Osteoblast (primary cell): ENCODE results near the gene DDX49. TPM values are rescaled to one million over a fixed set of nuclear protein-coding genes. Genes with fewer than 3 reads are reported as not detected.

ENCODE experiments used
- DNase-seq: peaks from one replicate; pipeline ENCODE4 v3.0.0; 2011; ENCODE audit warnings: low spot score, mixed read lengths; ENCODE audit not compliant: insufficient read length; ENCODE audit errors: missing footprints
- H2AFZ ChIP-seq: 2 replicates; pipeline ENCODE4 v1.6.0; 2011; ENCODE audit warnings: mild to moderate bottlenecking, low read length
- H3K27ac ChIP-seq: 2 replicates; pipeline ENCODE4 v1.5.1; 2011; ENCODE audit warnings: mild to moderate bottlenecking, low read depth, low read length, moderate library complexity
- H3K27me3 ChIP-seq: 2 replicates; pipeline ENCODE4 v1.6.0; 2012; ENCODE audit warnings: mild to moderate bottlenecking, control low read depth, inconsistent platforms, low read length, moderate library complexity; ENCODE audit not compliant: insufficient read depth
- H3K36me3 ChIP-seq: 2 replicates; pipeline ENCODE4 v1.5.1; 2011; ENCODE audit warnings: mild to moderate bottlenecking, low read length, control low read depth, moderate library complexity; ENCODE audit not compliant: insufficient read depth
- H3K4me1 ChIP-seq: 2 replicates; pipeline ENCODE4 v1.5.1; 2011; ENCODE audit warnings: mild to moderate bottlenecking, low read length, control low read depth, moderate library complexity; ENCODE audit not compliant: insufficient read depth
- H3K4me2 ChIP-seq: 2 replicates; pipeline ENCODE4 v1.6.0; 2011; ENCODE audit warnings: mild to moderate bottlenecking, low read length; ENCODE audit not compliant: insufficient read depth
- H3K4me3 ChIP-seq: fragments of 200-600 bp; sonication (generic); 3 replicates; pipeline ENCODE4 v1.5.1; 2012; ENCODE audit warnings: mild to moderate bottlenecking, low read length, inconsistent platforms; ENCODE audit not compliant: insufficient read depth
- H3K79me2 ChIP-seq: 2 replicates; pipeline ENCODE4 v1.6.0; 2012; ENCODE audit warnings: mild to moderate bottlenecking, low read length, control low read depth, inconsistent platforms; ENCODE audit not compliant: insufficient read depth
- H3K9me3 ChIP-seq: 2 replicates; pipeline ENCODE4 v1.5.1; 2011; ENCODE audit warnings: low read depth, low read length, control low read depth
- H4K20me1 ChIP-seq: 2 replicates; pipeline ENCODE4 v1.6.0; 2012; ENCODE audit warnings: mild to moderate bottlenecking, low read length, control low read depth; ENCODE audit not compliant: insufficient read depth
- total RNA-seq: library from RNA; depleted of rRNA; stranded (reverse); fragments of >200 nt; gene quantifications from 2 replicates; pipeline ENCODE4 v1.2.3, GENCODE V29; 2012
- TF ChIP-seq, protein P1 (sequence below): IDR thresholded peaks from 2 replicates; pipeline ENCODE4 v1.5.1; 2011; ENCODE audit warnings: mild to moderate bottlenecking, low read depth, low read length, moderate library complexity; ENCODE audit errors: extremely low read depth

DDX49 gene
- total RNA-seq, 1 donor, result 46.7 TPM

GRCh38 chr19:18886972-18887371 is 32.5 kb upstream of the DDX49 start:
- Histone ChIP-seq H3K9me3 (no peaks in the 10 kb centered on the region), H4K20me1 (no peaks in the 10 kb centered on the region), H3K27me3 (no peaks in the 10 kb centered on the region), H3K79me2 (no peaks in the 10 kb centered on the region), H2AFZ (no peak overlapping the region), H3K4me3 (no peak overlapping the region), H3K27ac (no peak overlapping the region), H3K4me1 (no peaks in the 10 kb centered on the region), H3K36me3 (no peaks in the 10 kb centered on the region), H3K4me2 (no peak overlapping the region)
- TF ChIP-seq, protein P1, sequence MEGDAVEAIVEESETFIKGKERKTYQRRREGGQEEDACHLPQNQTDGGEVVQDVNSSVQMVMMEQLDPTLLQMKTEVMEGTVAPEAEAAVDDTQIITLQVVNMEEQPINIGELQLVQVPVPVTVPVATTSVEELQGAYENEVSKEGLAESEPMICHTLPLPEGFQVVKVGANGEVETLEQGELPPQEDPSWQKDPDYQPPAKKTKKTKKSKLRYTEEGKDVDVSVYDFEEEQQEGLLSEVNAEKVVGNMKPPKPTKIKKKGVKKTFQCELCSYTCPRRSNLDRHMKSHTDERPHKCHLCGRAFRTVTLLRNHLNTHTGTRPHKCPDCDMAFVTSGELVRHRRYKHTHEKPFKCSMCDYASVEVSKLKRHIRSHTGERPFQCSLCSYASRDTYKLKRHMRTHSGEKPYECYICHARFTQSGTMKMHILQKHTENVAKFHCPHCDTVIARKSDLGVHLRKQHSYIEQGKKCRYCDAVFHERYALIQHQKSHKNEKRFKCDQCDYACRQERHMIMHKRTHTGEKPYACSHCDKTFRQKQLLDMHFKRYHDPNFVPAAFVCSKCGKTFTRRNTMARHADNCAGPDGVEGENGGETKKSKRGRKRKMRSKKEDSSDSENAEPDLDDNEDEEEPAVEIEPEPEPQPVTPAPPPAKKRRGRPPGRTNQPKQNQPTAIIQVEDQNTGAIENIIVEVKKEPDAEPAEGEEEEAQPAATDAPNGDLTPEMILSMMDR, result no peak
- no peak for DNase-seq

DNA sequence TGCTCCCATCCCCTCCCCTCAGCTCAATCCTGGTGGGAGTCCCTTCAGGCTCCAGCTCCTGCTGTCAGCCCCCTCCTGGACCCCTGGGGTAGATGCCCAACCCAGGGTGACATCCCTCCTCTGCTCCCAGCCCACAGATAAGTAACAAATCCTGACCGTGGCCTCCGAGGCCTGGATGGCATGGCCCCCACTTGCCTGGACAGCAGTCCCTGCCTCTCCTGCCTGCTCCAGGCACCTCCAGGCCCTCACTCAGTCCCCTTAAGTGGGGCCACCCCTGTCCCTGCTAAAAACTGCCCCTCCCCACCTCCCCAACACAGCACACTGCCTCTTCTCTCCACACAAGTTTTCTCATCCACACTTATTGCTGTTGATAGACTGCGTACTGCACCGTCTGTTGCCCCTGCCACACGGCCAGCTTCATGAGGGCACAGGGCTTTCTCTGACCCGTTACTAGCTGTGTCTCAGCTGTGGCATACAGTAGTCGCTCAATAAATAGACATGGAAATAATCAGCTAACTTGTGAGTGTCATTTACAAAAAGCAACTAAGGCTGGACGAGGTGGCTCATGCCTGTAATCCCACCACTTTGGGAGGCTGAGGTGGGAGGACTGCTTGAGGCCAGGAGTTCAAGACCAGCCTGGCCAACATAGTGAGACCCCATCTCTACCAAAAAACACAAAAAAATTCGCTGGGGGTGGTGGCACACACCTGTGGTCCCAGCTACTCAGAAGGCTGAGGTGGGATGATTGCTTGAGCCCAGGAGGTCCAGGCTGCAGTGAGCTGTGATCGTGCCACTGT is 29.4 kb upstream of the DDX49 start:
- TF ChIP-seq, protein P1, result no peak
- no peak overlapping the region for H3K4me3 ChIP-seq
- H3K36me3 ChIP-seq, result no peaks in the 10 kb centered on the region
- no peak overlapping the region for H2AFZ ChIP-seq
- peaks cover 18% of the 10 kb centered on the region for H3K27me3 ChIP-seq
- H3K79me2 ChIP-seq, result no peaks in the 10 kb centered on the region
- no peaks in the 10 kb centered on the region for H3K4me1 ChIP-seq
- no peaks in the 10 kb centered on the region for H4K20me1 ChIP-seq
- no peak overlapping the region for H3K27ac ChIP-seq
- H3K9me3 ChIP-seq, result no peaks in the 10 kb centered on the region
- DNase-seq, result no peak
- no peak overlapping the region for H3K4me2 ChIP-seq

DNA sequence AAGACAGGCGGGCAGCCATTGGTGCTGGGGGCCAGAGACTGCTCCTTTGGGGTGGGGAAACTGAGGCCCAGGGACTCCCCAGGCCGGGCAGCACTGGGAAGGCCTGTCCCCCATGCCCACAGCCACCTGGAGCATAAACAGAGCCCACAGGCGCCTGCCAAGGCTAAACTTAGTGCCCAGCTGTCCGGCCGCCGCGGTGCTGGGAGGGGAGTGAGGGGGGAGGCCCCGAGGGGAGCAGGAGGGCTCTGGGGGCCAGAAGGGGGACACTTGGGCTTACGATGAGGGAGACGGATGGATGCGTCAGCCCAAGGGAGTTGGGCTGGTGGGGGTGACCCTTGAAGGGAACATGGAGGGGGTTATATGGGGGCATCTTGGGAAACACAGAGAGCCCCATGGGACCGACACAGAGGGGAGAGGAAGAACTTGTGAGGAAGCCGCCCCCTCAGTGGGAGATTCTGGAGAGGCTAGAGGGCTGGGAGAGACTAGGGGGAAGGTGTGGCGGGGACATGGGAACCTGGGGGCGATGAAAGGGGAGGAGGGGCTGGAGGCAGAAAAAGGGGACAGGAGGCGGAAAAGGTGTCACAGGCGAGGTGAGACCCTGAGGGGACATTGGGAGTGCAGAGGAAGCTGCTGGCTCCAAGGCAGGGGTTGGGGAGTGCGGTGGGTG is 25.8 kb upstream of the DDX49 start:
- H2AFZ ChIP-seq, result no peak overlapping the region
- DNase-seq, result peak; percentile 93
- no peaks in the 10 kb centered on the region for H3K9me3 ChIP-seq
- H3K27ac ChIP-seq, result no peak overlapping the region
- TF ChIP-seq, protein P1, result no peak
- H3K36me3 ChIP-seq, result no peaks in the 10 kb centered on the region
- no peaks in the 10 kb centered on the region for H3K4me1 ChIP-seq
- H3K4me3 ChIP-seq, result no peak overlapping the region
- no peak overlapping the region for H3K4me2 ChIP-seq
- peaks cover 18% of the 10 kb centered on the region for H3K27me3 ChIP-seq
- H3K79me2 ChIP-seq, result no peaks in the 10 kb centered on the region
- H4K20me1 ChIP-seq, result peaks cover 2% of the 10 kb centered on the region
